Mucosa of descending colon (tissue), 3 donors: ENCODE results near the gene MOB3A. TPM values are rescaled to one million over a fixed set of nuclear protein-coding genes. Genes with fewer than 3 reads are reported as not detected.

Experiments used
- ATAC-seq: fragments of 200-7000 bp; cut with Tn5 transposase; one replicate; pipeline ENCODE4 v1.9.1; 2020; ENCODE audit warnings: mild to moderate bottlenecking, moderate library complexity
- DNase-seq, 3 donors: peaks; one replicate each; pipeline ENCODE4 v3.0.0-alpha.2; 2020
- H3K36me3 ChIP-seq: fragments of 200-600 bp; one replicate; pipeline ENCODE4 v1.8.0; 2021; ENCODE audit warnings: low read depth, mild to moderate bottlenecking
- H3K4me1 ChIP-seq: fragments of 200-600 bp; one replicate; pipeline ENCODE4 v1.8.0; 2021; ENCODE audit warnings: low read depth, mild to moderate bottlenecking
- H3K4me3 ChIP-seq: fragments of 200-600 bp; one replicate; pipeline ENCODE4 v1.8.0; 2021; ENCODE audit warnings: mild to moderate bottlenecking
- H3K9me3 ChIP-seq: fragments of 200-600 bp; one replicate; pipeline ENCODE4 v1.8.0; 2021; ENCODE audit warnings: mild to moderate bottlenecking
- CTCF ChIP-seq: fragments of 200-600 bp; IDR thresholded peaks from one replicate; pipeline ENCODE4 v1.8.0; 2022; ENCODE audit warnings: antibody characterized with exemption, mild to moderate bottlenecking
- intact Hi-C, 2 donors: fragments of 100-400 bp; cut with DNase I in 1 of 2; cut with micrococcal nuclease in 1 of 2; formaldehyde crosslinking; loops; one replicate each; pipeline versions ENCODE4 v1.11.0 to v1.11.1; 2022; cut with DNase I, micrococcal nuclease
- total RNA-seq, 3 donors: library from RNA; stranded (reverse); fragmentation: NEBNext Ultra II Directional in 2 of 3; extraction: Animal tissue kit (Norgen Biotek cat#: 25700) in 2 of 3; gene quantifications; one replicate each; pipeline versions ENCODE4 v1.2.1 to v1.2.4, GENCODE V29; 2021 to 2023
- donor health status: DM: no; HTN: no; CAD: no; lungs with moderate emphysema.
- donor health status: DM: no; HTN: no; CAD: no.
- donor health status: DM: no; HTN: yes; CAD: no.

MOB3A gene
- total RNA-seq, 3 donors from 2014 or later, result 39.8 to 76.8 (median 43.7) TPM

GRCh38 chr19:2077833-2078619 lies 18.1 kb downstream of the MOB3A start:
- peak in 1 of 3 donors; percentile 51 for DNase-seq
- H3K9me3 ChIP-seq, result no peaks in the 10 kb centered on the region
- H3K36me3 ChIP-seq, result peaks cover 24% of the 10 kb centered on the region
- no peak for ATAC-seq
- H3K4me1 ChIP-seq, result no peaks in the 10 kb centered on the region
- intact Hi-C loops, result loop anchor here in 1 of 2 donors (10.0 kb wide), 1 partner anchor 153 kb away; no protein-coding TSS in a partner anchor
- TF ChIP-seq CTCF, result no peak
- no peak overlapping the region for H3K4me3 ChIP-seq

GRCh38 chr19:2077398-2077797 lies 18.7 kb downstream of the MOB3A start:
- DNase-seq, result no peak
- TF ChIP-seq CTCF, result no peak
- Histone ChIP-seq H3K9me3 (no peaks in the 10 kb centered on the region), H3K36me3 (peaks cover 27% of the 10 kb centered on the region), H3K4me3 (no peak overlapping the region), H3K4me1 (no peaks in the 10 kb centered on the region)
- ATAC-seq, result no peak
- intact Hi-C loops, result loop anchor here in 1 of 2 donors (10.0 kb wide), 1 partner anchor 153 kb away; no protein-coding TSS in a partner anchor

- peaks cover 27% of the 10 kb centered on the region for H3K36me3 ChIP-seq
- intact Hi-C loops, result loop anchor here in 1 of 2 donors (10.0 kb wide), 1 partner anchor 152 kb away; no protein-coding TSS in a partner anchor
- no peak for TF ChIP-seq CTCF
Observed at GRCh38 chr19:2076526-2076944, 19.6 kb downstream of the MOB3A start.

GRCh38 chr19:2072757-2073551 lies 23.2 kb downstream of the MOB3A start:
- DNase-seq (peak in 1 of 3 donors; percentile 47), ATAC-seq (no peak)
- intact Hi-C loops, result loop anchor here in 1 of 2 donors (10.0 kb wide), 1 partner anchor 148 kb away; no protein-coding TSS in a partner anchor
- TF ChIP-seq CTCF, result no peak
- peaks cover 15% of the 10 kb centered on the region for H3K4me1 ChIP-seq
- H3K9me3 ChIP-seq, result no peaks in the 10 kb centered on the region
- H3K4me3 ChIP-seq, result no peak overlapping the region
- peaks cover 22% of the 10 kb centered on the region for H3K36me3 ChIP-seq

More at GRCh38 chr19:2076526-2076944, 19.6 kb downstream of the MOB3A start:
- peak in 1 of 3 donors; percentile 49 for DNase-seq
- no peak overlapping the region for H3K4me3 ChIP-seq
- ATAC-seq, result no peak
- H3K9me3 ChIP-seq, result no peaks in the 10 kb centered on the region
- no peaks in the 10 kb centered on the region for H3K4me1 ChIP-seq

GRCh38 chr19:2070986-2071673 lies 25.0 kb downstream of the MOB3A start:
- DNase-seq, result peak in 1 of 3 donors; percentile 46

More at GRCh38 chr19:2070986-2071673, 25.0 kb downstream of the MOB3A start:
- intact Hi-C loops, result loop anchor here in 1 of 2 donors (10.0 kb wide), 1 partner anchor 146 kb away; no protein-coding TSS in a partner anchor
- peaks cover 7% of the 10 kb centered on the region for H3K36me3 ChIP-seq
- no peaks in the 10 kb centered on the region for H3K9me3 ChIP-seq
- H3K4me3 ChIP-seq, result no peak overlapping the region
- H3K4me1 ChIP-seq, result peaks cover 29% of the 10 kb centered on the region
- ATAC-seq, result no peak
- no peak for TF ChIP-seq CTCF
